Astrocyte of the spinal cord (primary cell): Measurements from ENCODE around the gene TADA2B.

Experiments
- DNase-seq: peaks from one replicate; pipeline ENCODE4 v3.0.0; 2011; ENCODE audit warnings: low read depth, low spot score
- H3K4me3 ChIP-seq: 2 replicates; pipeline ENCODE4 v1.5.1; 2011; ENCODE audit warnings: low read depth, mild to moderate bottlenecking, low read length, moderate library complexity
- in situ Hi-C: cut with HindIII; loops from 2 replicates; pipeline ENCODE4 v1.10.0; 2017; ENCODE audit warnings: low sequenced_read_pairs
- TF ChIP-seq, protein P1 (sequence below): IDR thresholded peaks from 2 replicates; pipeline ENCODE4 v1.5.1; 2012; ENCODE audit warnings: low read depth, mild to moderate bottlenecking, low read length, inconsistent platforms

Gene TADA2B

DNA sequence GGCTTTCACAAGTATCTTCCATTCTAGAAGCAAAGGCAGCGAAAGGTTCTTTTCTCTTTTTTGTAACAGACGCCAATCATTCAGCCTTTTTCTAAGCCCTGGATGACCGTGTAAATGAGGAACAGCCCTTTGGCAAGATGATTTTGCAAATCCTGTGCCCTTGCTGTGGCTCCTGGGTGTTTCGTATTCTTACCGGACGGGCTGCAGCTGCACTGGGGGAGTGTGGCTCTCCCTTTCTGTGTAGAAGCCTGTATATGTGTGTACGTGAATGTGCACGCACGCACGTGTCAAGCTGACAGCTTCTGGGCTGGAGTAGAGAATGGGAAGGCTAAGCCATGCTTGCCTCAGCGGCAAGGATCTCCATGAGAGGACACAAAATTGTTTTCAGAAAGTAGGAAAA, 16.5 kb downstream of the TADA2B start:
- TF ChIP-seq, protein P1, sequence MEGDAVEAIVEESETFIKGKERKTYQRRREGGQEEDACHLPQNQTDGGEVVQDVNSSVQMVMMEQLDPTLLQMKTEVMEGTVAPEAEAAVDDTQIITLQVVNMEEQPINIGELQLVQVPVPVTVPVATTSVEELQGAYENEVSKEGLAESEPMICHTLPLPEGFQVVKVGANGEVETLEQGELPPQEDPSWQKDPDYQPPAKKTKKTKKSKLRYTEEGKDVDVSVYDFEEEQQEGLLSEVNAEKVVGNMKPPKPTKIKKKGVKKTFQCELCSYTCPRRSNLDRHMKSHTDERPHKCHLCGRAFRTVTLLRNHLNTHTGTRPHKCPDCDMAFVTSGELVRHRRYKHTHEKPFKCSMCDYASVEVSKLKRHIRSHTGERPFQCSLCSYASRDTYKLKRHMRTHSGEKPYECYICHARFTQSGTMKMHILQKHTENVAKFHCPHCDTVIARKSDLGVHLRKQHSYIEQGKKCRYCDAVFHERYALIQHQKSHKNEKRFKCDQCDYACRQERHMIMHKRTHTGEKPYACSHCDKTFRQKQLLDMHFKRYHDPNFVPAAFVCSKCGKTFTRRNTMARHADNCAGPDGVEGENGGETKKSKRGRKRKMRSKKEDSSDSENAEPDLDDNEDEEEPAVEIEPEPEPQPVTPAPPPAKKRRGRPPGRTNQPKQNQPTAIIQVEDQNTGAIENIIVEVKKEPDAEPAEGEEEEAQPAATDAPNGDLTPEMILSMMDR = no peak
- H3K4me3 ChIP-seq = no peak overlapping the region
- in situ Hi-C loops = no loop called here
- no peak for DNase-seq

- no peak for DNase-seq
- in situ Hi-C loops = no loop called here
- no peak overlapping the region for H3K4me3 ChIP-seq
- TF ChIP-seq, protein P1 = no peak
Measured at GRCh38 chr4:7060346-7061150, 17.4 kb downstream of the TADA2B start.

- in situ Hi-C loops = no loop called here
- DNase-seq = no peak
- no peak overlapping the region for H3K4me3 ChIP-seq
- TF ChIP-seq, protein P1 = no peak
Measured at GRCh38 chr4:7061815-7062214, 18.6 kb downstream of the TADA2B start.

GRCh38 chr4:7062816-7063215, 19.6 kb downstream of the TADA2B start:
- DNase-seq = no peak
- TF ChIP-seq, protein P1 = no peak
- H3K4me3 ChIP-seq = no peak overlapping the region
- in situ Hi-C loops = no loop called here

- DNase-seq = no peak
- in situ Hi-C loops = no loop called here
- TF ChIP-seq, protein P1 = no peak
- no peak overlapping the region for H3K4me3 ChIP-seq
Measured at GRCh38 chr4:7063362-7063761, 20.2 kb downstream of the TADA2B start.

DNA sequence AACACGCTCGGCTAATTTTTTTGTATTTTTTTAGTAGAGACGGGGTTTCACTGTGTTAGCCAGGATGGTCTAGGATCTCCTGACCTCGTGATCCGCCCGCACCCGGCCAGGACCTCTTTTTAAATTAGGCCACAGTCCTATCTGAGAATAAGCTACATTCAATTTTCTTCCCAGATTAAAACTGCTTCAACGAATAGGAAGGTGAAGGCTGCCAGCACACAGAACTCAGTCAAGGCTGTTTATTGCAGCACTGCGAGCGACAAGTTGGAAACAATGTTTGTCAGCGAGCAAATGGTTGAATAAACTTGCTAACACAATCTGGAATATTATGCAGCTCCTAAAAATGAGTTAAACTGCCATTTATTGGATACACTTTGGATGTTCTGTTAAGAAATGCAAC, 22.8 kb downstream of the TADA2B start:
- TF ChIP-seq, protein P1 = no peak
- no peak overlapping the region for H3K4me3 ChIP-seq
- DNase-seq = no peak
- in situ Hi-C loops = no loop called here
